ENCODE results near the gene SLC25A47.

Gene SLC25A47

DNA sequence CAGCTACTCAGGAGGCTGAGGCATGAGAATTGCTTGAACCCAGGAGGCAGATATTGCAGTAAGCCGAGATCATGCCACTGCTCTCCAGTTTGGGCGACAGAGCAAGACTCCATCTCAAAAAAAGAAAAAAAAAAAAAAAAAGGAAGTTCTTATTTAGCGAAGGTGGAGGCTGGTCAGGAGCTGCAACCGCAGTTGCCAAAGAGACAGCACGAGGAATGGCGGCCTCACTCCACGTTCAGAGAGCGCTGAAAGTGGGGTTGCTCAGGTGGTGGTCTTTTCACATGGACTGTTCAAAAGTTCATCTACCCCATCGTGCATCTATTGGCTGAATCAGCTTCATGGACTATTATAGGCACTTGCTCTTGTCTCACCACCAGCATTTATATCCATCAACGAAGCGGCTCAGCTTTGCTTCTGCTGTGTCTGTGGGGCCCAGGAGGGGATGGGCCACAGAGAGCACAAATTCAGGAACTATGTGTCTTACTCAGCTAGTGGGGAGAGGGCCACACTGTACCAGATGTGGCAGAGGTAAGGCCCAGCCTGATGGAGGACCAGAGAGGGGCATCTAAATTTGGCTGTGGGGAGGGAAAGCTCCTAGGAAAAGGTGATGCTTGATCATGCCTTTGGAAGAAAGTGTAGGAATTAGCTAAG lies 27.3 kb downstream of the SLC25A47 start:
- DNase-seq = no peak

DNA sequence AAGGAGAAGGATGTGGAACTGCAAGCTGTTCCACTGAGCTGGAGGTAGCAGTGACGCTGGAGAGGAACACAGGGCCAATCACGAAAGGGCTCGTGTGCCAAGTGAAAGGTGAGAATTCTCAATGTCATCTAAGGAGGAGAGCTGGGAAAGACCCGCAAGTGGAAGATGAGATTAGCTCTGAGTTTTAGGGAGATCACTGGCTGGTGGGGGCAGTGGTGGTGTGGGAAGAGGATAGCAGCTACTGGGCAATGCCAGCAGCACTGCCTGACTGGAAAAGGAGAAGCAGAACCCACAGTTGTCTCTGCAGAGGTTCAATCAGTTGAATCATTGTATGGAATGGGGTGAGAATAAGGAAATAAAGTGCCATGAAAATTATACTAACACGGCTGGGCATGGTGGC lies 27.8 kb downstream of the SLC25A47 start:
- DNase-seq = no peak

DNA sequence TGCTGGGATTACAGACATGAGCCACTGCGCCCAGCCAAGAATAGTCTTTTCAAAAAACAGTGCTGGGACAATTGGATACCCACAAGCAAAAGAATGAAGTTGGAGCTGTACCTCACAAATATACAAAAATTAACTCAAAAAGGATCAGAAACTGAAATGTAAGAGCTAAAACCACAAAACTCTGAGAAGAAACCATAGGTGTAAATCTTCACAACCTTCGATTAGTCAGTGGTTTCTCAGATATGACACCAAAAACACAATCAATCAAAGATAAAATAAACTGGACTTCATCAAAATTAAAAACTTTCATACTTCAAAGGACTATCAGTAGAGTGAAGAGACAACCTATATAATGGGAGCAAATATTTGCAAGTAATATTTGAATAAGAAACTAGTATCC lies 35.3 kb downstream of the SLC25A47 start:
- no peak for DNase-seq

DNA sequence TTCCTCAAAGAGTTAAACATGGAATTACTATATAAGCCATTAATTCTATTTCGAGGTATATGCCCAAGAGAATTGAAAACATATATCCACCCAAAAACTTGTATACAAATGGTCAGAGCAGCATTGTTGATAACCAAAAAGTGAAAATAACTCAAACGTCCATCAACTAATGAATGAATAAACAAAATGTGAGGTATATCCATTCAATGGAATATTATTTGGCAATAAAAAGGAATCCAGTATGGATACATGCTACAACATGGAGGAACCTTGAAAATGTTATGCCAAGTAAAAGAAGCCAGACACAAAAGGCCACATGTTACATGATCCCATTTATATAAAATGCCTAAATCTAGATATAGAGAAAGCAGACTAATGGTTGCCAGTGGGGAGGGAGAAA lies 36.0 kb downstream of the SLC25A47 start:
- no peak for DNase-seq

DNA sequence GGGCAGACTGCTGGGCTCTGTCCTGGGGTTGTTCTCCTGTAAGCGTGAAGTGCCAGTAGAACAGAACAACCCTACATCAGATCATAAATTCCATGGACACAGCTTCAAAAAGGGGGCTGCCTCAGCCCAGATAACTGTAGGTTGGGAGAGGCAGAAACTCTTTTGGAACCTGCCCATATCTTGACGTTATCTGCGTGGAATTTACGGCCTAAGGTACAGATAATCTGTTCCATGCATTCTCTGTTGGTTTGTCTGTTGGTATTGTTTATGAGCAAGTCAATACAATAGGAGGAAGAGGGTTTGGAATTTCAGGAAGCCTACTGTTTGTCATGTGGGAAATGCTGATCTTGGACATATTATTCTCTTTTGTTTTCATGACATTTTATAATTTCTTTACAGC lies 36.7 kb downstream of the SLC25A47 start:
- DNase-seq = no peak

DNA sequence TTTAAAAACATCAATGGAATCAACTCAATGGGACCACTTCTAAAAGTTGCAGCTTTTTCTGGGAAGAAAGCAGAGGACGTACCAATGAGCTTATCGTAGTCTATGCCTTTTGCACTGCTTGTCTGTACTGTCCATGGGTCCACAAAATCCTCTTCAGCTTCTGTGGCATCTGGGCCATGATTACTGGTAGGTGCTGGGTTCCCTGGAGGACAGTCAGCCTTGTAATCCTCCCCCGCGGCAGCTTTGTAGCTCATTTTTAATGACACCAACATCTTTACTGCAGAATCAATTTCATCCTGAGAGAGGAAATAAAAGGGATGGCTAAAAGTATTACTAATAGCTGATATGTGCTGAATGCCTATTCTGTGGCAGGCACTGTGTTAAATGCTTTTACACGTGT lies 38.5 kb downstream of the SLC25A47 start:
- peak; percentile 19 for DNase-seq

DNA sequence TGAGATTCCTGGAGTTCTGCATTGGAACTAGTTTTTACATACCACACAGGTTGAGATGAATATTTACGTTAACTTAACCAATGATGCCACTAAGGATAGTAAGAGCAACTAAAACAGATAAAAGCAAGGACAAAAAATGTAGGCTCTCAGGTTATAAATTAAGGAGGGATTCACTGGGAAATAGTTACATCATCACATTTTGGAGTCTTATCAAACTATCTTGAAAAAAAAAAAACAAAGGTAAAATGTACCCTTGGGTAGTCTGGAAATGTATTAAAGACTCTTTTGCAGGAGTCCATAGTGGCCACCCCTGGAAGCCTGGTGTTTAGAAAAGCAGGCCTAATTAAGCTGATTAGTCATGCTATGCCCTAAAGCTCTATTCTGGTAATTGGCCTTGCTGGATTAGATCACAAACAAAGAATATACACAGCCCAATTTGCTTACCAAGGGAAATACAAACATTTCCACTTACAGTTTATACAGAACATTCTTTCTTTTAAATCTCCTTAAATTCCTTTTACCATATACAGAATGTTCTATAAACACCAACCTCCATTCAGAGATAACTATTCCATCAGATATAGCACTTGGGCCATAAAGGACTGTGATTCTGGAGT lies 39.3 kb downstream of the SLC25A47 start:
- DNase-seq = peak; percentile 8

DNA sequence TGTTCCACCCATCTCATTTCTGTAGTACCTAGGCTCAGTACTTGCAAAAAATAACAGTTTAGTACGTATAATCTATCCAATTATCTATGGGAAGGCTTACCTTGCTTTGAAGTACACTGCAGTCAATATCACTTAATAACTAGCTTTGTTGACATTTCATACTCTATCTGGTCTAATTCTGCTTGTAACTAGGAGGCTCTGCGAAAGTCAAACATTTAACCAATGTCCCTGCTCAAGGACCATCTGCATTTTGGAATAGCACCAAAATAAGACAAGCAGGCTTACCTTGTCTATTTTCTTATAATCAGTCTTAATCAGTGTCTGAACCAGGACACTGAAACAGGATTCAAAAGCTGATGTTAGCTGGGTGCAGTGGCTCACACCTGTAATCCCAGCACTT lies 39.9 kb downstream of the SLC25A47 start:
- DNase-seq = peak; percentile 8

DNA sequence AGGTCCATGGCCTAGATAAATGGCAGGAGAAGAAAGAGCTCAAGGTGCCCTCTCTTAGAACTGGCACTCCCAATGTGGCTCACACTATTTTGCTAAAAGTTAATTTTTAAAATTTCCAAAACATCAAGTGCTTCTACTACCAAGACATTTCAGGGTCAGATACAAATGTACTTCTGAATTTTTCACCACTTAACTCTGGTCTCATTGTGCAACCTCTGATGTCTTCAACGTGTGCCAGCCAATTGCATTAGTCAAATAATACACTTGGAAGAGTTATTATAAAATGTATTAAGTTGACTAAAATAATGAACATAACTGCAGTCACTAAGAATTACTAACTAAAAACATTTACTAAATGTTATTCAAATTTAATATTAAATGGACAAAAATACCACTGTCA lies 41.3 kb downstream of the SLC25A47 start:
- peak; percentile 6 for DNase-seq

DNA sequence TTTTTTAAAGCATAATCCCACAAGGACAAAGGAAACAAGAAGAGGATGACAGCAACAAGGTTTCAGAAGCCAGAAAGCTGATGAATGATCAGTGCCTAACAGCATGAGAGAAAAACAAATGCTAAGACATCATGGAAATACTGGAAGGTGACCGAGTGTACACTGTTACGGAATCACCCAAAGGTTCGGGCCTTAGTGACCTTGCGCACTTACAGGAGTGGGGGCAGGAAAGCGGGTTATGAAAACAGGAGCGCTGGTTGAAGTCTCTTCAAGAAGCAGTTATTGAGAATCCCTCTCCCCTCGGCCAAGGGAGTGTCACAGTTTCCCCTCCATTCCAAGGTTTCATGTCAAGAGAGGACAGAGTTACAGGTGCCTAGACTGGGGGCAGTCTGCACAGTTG lies 42.6 kb downstream of the SLC25A47 start:
- peak; percentile 25 for DNase-seq

DNA sequence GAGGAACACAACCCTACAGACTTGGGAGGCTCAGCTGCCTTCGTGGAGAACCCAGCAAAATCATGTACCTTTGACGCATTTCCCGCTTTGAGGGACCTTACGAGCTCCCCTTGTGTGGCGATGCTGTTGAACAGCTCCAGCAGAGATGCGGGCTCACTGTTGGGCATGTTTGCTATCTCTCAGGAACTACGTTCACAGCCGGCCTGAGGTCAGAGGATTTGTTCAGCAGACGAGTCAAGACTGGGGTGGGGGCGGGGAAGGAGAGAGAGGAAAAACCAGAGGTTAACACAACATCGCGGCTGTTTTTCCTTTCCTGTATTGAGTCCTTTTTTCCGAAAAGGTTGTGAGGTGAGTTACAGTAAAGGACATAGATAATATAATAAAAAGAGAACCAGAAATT lies 45.9 kb downstream of the SLC25A47 start:
- peak; percentile 10 for DNase-seq

DNA sequence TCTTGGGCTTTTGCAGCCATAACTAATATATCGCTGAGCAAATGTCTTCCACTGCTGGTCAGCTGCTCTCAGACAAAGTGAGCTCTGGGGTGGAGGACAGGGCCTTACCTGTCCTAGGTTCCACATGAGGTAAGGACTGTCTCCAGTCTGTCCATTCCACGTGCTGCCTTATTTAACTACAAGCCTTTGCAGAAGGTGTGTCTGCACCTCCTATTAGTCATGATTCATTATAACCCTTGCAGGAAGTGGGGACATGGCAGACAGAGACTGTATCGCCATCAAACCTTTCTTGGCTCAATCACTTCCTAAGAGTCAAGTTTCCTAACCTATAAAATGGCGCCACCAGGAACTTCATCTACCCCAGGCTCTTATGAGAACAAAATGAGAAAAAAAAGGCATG lies 46.9 kb downstream of the SLC25A47 start:
- DNase-seq = peak; percentile 4

DNA sequence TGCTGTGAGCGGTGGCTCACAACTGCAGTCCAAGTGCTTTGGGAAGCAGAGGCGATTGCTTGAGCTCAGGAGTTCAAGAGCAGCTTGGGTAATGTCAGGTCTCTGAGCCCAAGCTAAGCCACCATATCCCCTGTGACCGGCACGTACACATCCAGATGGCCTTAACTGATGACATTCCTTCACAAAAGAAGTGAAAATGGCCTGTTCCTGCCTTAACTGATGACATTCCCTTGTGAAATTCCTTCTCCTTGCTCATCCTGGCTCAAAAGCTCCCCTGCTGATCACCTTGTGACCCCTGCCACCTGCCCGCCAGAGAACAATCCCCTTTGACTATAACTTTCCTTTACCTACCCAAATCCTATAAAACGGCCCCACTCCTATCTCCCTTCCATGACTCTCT lies 48.6 kb downstream of the SLC25A47 start:
- peak; percentile 29 for DNase-seq

DNA sequence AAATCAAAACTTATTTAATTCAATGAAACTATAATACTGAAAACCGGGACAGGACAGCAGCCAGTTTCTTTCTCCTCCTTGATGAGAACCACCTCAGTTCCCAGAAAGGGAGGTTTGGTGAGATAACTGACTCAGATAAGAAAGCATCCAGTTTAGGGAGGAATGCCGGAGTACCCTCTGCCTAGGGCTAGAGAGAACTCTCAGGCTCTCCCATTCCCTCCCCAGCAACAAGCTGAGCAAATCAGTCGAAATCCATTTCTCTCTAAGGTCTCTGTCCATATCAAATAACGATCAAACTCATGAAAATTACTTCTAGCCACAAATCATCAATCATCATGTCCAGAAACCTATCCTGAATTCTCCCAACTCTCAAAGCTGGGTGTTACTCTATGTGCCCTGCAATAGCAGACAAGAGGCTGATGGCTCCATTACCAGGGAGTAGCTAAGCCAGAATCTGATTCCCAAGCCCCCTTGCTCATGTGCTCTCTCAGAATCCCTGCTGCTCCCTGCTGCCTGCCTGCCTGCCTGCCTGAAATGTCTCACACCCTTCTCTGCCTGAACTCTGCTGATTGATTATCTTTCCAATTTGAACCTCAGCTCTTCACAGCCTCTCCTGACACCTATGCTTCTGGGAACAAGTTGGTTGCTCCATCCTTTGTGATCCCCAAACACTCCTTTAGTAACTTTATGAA lies 49.4 kb downstream of the SLC25A47 start:
- DNase-seq = peak; percentile 26

DNA sequence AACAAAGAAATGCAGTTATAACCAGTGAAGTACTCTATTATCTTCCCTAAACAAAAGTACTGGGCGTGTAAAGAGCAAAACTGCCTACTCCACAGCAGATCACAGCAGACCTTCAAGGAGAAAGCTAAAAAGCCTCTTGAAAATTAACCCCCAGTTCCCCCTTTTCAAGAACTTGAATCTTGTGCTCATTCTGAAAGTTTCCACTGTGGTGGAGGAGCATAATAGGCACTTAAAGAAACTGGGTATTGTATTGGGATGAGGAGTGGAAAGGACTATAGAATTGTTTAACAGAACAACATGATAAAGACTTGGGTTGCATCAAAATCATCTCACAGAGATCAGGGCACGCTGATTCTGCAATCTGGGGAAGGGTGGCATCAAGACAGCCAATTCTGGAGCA lies 51.1 kb downstream of the SLC25A47 start:
- peak; percentile 45 for DNase-seq

DNA sequence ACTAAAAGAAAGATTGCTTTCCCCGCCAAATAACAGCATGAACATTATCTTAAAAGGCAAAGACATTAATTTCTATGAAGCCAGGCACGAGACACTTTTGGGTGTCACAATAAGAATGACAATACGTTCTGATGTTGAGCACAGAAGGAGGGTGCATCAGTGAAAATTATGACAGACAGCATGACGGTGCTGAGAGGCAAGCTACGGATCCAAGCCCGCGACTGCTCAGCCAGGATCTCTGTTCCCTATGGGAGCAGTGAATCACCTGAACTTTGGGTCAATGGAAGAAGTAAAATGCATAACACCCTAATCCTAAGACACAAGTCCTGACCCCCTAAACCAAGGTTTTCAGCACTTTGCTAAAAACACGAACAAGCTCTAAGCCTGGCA lies 51.7 kb downstream of the SLC25A47 start:
- DNase-seq = no peak

DNA sequence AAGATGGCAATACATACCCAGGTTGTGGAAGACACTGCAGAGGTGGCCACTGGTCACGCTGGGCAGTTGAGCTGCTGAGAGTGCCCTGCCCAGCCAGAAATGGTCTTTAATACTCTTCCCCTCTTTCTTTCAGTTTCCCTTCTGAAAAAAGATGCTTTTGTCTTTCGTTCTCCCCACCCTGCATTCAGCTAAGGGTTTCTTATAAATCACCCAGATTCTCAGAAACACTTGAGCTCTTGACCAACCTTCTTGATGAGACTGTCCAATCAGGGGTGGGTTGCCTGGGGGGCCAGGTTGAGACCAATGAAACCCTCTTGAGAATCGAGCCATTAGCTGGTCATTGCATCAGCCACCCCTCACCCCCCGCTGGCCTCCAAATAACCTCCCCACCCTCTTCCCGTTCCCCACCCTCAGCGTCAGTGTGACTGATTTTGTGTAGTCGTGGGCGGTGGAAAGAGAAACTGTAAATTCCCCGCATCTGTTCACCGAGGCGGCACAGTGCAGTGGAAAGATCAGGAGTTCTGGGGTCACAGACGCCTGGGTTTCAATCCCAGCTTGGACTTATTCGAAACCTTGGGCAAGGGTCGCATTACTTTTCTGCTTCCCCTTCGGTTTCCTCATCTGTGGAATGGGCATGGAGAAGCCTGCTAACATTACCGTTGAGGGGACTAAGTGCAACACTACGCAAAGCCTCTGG lies 52.3 kb downstream of the SLC25A47 start:
- DNase-seq = peak; percentile 99

DNA sequence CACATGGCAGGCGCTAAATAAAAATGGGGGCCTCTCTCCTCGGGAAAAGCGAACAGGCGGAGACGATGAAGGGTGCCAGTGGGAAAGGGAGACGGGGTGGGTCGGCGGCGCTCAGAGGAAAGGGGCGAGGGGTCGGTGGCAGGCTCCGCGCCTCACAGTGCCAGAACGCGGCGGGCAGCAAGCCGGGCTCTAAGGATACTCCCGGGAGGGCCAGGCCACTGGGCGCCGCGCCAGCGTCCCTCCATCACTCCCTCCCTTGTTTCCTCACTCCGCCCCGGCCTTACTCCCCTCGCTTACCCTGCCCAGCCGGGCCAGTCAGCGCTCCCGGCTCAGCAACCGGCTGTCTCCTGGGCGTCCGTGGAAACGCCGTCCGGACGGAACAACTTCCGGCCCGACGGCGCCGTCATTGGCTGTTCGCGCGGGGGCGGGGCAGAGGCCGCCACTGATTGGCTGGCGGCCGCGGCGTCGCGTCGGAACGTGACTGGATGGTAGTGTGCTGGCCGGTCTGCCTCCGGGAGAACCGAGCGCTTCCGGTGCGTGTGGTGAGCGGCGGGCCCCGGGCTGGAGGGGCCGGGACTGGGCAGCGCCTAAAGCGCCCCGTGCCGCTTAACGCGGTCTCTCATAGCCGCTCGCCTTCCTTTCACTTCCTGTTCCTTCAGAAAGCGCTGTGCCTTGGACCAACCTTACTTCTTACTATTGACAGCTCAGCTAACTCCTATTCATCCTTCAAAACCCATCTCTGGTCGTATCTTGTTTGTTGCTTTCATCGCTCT lies 53.0 kb downstream of the SLC25A47 start, which contains the start of gene WDR25:
WDR25 (plus strand) TSS at position 523 of the 773 bp plus-strand sequence.
- DNase-seq = peak; percentile 99

DNA sequence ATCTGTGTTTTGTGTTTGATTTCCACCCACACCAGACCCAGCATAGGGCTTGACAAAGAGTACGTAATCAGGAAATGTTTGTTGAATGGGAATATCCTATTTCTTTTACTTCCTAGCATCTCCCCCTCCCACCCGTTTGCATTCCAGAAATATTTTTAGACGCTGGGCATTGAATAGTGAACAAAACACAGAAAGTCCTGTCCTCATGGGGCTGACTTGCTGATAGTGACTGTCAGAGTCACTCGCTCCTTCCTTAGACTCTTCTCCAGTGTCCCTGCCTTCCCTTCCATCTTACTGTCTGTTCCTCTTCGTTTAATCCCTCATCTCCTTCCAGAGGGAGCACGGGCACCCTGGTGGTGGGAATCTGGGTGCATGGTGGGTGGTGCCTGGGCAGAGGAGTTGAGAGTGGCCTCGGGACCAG lies 53.6 kb downstream of the SLC25A47 start:
- DNase-seq = peak; percentile 31

Measured in suppressor macrophage treated with lipopolysaccharide for 4 hours (primary cell).